Glomerular visceral epithelial cell (primary cell): ENCODE measurements around the gene GRPEL1.

ENCODE experiments used
- DNase-seq: peaks from one replicate; pipeline ENCODE4 v3.0.0-alpha.2; 2016; ENCODE audit errors: extremely low spot score

GRPEL1 gene

DNA sequence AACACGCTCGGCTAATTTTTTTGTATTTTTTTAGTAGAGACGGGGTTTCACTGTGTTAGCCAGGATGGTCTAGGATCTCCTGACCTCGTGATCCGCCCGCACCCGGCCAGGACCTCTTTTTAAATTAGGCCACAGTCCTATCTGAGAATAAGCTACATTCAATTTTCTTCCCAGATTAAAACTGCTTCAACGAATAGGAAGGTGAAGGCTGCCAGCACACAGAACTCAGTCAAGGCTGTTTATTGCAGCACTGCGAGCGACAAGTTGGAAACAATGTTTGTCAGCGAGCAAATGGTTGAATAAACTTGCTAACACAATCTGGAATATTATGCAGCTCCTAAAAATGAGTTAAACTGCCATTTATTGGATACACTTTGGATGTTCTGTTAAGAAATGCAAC lies 1.9 kb downstream of the GRPEL1 start:
- no peak for DNase-seq

DNA sequence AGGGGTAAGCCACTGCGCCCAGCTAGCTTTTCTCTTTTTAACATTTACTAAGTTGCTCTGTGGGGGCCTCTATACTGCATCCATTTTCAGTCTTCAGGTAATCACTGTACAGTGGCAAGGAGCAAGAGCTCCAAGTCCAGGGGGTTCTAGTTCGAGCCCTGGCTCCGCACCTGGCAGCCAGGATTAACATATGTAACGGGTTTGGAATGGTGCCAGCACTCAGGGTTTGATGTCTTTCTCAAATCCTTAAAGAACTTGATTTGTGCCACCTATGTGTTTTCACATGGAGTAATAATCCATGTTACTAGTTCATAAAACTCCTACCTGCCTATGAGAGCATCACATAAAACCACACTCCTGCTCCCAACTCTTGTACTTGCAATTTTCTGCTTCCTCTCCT lies 4.5 kb downstream of the GRPEL1 start:
- DNase-seq: no peak

DNA sequence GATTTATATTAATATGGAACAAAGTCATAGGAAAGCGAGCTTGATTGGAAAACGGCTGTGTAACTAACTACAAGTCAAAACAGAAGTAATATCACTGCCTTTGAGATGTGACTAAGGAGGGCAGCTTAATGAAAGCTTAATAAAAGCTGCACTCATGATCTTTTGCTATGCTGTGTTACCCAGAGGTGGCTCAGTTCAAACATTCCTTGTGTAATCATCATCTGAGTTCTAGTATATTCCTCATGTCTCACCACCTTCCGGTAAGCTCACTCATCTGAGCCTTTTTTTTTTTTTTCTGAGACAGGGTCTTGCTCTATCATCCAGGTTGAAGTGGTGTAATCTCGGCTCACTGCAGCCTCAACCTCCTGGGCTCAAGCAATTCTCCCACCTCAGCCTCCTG lies 5.0 kb downstream of the GRPEL1 start:
- DNase-seq: no peak

DNA sequence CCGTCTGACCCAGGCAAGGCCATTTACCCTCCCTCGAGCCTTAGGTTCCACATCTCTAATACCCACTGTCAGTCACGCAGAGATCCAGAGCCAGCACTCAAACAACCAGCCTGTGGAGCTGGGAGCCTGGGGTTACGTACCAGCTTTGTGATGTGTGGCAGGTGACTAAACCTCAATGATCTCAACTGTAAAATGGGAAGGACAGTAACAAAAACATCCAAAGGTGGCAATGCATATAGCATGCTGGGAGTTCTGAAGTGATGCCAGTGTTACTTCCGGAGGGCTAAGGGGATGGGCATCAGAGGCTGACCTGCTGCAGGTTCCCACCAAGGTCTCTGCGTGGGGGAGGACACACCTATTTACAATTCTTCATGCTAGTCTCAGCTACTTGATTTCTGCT lies 6.0 kb downstream of the GRPEL1 start:
- no peak for DNase-seq

DNA sequence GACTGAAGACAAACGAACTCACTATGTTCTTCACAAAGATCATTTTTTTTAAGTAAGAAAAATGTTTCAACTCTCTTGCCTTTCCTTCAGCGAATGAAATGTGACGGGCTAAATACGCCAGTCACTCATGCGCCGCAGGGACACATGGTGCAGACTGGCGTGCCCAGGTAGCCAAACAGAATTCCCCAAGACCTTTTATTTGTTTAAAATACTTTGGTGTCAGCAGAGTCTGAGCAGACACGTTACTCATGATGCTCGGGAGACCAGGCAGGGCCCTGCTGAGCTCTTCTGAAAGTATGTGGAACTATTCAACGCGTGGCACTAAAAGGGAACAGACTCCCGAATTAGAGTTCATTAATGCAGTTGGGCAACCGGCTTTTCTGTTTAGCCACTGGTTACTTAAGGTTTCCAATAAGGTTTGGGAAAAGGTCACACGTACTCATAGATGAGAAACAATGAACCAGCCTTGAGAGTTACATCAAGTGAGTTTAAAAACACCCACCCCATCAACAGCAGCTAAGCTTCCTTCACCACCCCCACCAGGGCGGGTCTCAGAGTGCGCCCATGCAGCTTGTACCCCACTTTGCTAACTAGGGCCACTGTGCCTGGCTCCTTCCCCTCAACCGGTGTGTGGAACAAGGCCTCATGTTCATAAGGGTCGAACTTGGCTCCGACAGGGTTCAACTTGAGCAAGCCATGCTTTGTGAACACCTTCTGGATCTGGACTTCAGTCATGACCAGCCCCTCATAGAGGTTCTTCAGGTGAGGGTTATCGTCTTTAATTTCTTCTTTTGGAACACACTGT lies 7.3 kb downstream of the GRPEL1 start:
- DNase-seq: no peak

DNA sequence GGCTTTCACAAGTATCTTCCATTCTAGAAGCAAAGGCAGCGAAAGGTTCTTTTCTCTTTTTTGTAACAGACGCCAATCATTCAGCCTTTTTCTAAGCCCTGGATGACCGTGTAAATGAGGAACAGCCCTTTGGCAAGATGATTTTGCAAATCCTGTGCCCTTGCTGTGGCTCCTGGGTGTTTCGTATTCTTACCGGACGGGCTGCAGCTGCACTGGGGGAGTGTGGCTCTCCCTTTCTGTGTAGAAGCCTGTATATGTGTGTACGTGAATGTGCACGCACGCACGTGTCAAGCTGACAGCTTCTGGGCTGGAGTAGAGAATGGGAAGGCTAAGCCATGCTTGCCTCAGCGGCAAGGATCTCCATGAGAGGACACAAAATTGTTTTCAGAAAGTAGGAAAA lies 8.2 kb downstream of the GRPEL1 start:
- no peak for DNase-seq

DNA sequence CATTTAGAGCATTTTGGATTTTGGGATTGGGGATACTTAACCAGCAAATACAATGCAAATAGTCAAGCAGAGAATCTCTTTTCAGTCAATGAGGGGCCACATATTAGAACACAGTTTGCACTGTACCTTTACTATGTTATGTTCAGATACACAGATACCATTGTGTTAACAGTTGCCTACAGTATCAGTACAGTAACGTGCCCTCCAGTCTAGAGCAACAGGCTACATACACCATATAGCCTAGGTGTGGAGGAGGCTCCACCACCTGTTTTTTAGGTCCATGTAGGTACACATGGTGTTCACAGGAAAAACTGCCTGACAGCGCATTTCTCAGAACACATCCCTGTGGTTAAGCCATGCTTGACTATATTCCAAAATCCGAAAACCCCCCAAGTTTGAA lies 9.1 kb downstream of the GRPEL1 start:
- DNase-seq: no peak

DNA sequence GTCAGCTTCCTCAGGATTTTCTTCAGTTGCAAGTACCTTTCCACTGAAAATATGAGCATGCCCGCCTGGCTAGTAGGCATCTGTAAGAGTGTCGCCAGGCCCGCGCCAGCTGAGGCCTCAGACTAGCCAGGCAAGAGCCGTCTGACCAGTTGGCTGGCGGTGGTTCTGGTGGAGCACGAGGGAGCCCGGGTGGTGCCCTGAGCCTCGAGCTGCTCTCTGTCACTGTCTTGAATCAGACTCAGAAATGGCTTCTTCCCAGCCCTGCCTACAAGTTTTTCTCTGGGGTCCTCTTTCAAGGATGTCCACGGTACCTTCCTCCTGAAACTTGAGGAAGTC lies 11.9 kb downstream of the GRPEL1 start:
- no peak for DNase-seq

DNA sequence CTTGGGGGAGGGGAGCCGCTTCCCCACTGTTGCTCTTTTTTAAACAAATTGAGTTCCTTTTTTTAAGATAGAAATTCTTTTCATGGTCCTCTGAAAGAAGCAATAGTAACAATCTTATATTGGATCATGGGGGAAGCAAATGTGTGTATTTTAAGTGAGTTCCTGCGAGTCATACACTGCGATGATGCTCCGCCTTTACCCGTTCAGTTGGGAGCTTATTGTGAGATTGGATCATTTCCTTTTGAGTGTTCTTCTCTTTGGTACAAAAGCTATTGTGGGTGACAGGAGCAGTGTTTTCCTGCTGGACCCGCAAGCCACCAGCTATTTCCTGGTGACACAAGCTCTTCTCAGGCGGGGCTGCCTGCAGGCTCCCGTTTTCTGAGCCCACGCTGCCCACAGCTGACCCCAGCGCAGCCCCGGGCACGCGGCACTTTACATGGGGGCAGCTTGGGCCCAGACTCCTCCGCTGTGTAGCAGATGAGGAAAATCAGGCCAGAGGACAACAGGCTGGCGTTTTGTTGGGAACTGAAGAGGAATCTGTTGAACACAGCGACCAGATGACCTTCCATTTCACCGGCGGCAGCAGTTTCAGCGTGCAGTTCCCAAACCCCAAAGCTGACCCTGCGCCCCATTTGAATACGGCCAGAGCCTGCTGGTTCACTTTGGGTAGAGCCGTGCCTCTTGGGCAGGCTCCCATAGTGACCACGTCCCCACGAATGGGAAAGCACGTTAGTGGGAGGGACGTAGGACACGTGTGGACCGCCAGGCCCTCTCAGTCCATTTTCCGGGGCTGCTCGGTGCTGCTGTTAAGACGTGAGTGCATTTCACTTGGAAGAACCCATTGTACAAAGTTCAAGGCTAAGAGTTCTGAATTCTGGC lies 12.5 kb downstream of the GRPEL1 start:
- no peak for DNase-seq

DNA sequence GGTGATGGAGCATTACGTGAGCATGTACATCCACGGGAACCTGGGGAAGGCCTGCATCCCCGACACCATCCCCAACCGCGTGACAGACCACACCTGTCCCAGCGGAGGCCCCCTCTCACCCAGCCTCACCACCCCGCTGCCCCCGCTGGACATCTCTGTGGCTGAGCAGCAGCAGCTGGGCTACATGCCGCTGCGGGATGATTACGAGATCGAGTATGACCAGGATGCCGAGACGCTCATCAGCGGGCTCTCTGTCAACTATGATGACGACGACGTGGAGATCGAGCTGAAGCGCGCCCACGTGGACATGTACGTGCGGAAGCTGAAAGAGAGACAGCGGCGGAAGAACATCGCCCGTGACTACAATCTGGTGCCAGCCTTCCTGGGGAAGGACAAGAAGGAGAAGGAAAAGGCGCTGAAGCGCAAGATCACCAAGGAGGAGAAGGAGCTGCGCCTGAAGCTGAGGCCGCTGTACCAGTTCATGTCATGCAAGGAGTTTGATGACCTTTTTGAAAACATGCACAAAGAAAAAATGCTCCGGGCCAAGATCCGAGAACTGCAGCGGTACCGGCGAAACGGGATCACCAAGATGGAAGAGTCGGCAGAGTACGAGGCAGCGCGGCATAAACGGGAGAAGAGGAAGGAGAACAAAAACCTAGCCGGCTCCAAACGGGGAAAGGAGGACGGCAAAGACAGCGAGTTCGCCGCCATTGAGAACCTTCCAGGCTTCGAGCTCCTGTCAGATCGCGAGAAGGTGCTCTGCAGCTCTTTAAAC lies 13.6 kb downstream of the GRPEL1 start:
- DNase-seq: no peak

DNA sequence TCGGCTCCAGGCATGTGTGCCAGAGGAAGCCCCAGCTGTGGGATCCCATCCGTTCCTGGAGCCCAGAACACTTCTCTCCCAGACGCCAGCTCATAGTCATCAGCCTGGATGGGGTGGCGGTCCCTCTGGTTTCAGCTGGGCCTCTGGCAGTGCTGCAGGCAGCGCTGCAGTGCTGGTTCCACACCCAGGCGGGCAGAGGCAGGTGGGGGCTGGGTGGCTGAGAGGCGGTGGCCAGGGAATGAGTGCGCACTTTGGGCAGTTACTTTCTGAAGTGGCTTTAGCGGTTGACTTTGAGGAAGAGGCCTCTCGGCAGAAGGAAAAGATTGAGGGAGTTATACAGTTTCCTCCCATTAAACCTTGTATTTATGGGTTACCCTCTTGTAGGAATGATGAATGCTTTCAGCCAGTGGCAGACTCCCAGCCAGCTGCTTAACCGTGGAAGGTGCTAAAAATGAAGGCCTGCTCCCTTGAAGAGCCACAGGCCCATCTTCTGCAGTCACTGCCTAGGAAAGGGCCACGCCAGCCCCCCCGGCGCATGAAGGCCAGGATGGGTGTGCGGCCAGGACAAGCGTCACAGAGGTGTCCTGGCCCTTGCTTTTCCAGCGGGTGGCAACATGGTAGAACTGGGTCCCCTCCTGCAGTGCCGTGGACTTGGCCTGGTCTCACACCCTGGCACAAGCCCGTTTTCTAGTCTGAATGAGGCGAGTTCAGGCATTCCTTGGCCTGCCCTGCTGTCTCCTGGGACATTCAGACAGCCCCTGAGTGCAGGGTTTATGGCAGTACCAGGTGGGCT lies 14.7 kb downstream of the GRPEL1 start:
- no peak for DNase-seq

DNA sequence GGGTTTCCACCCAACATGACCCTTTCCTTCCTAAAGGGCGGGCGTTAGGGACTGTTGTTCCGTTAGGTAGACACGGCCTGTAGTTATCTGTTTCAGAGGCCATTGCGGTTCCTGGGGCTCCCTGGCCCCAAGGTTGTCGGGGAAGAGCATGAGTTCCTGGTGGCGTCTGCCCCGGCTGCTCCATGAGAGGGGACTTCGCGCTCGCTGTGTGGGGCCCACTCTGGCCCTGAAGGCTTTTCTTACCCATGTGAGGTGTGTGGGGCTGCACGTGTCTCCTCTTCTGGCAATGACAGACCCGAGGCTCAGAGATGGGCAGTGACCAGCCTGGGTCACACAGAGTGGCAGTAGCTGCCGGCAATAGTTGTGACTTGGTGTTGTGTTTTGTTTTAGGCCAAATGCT lies 15.6 kb downstream of the GRPEL1 start:
- DNase-seq: no peak

DNA sequence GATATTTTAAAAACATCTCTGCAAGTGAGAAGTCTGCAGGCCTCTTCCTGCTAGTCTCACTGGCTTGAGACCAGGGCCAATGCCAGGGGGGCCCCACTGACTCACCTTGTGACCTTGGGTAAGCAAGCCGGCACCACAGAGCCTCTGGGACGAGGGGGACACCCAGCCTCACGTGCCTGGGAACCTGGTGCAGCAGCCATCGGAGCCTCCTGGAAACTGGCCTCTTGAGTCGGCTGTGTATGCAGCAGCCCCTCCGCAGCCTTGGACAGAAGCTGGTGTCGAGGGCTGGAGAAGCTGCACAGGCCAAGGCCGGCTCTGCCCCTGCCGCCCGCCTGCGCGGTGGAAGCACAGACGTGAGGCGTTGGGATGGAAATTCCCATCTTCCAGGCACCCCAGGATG lies 16.0 kb downstream of the GRPEL1 start:
- no peak for DNase-seq

DNA sequence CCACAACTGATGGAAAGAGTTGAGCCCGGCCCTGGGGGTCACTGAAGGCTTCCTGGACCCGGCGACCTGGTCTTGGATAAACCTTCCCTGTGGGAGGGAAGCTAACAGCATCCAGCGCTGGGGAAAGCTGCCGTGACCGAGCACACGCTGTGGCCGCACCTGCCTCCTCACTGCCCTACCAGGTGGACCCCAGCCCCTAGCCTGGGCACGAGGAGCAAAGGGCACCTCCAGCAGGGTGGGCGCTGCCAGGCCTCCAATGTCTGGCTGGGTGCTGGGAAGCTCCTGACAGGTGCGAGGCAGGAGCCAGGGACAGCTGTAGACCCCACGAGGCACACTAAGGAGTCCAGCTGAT lies 16.7 kb downstream of the GRPEL1 start:
- DNase-seq: no peak

DNA sequence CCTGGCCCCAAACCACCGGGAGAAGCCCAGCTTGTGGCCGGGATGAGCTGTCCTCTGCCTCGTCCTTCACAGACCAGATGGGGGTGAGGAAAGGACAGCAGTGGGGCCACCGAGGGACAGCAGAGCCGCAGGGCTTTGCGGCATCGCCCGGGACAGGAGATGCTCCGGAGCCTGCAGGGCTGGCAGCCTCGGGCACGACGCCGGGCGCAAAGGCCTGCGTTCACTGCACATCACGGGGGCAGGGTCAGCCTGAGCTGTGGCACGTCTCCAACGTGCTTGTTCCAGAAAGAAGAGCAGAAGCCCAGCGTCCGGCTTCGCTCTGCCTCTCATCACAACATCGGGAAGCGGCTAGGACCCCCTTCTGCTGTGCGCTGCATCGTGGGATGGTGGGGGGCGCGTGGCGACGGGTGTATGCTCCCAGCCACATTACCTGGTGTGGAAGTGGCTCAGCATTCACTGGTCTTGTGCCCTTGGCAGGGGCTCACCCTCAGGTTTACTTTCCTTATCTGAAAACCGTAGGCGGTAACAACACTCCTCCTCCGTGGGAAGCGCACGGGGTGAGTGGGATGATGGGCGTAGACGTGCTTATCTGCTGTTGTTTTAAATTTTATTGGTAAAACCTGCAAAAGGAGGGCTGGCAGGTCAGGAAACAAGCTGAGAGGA lies 17.3 kb downstream of the GRPEL1 start:
- no peak for DNase-seq

DNA sequence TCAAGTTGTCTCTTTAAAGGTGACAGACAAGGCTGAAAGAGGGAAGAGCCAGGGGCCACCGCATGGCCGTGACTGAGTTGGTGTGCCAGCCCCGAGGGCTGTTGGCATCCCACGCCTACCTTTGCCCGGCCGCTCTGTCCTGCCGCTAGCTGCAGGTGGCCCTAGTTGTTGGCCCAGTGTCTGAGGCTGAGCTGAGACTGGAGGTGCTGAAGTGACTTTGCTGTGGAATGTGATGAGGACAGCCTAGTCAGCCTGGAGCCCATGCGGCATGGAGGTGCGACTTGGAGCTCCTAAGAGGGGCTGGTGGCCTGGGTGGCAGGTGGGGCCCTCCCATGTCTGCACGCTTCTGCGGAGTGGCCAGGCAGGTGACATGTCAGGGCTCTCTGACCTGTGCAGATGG lies 18.1 kb downstream of the GRPEL1 start:
- no peak for DNase-seq

DNA sequence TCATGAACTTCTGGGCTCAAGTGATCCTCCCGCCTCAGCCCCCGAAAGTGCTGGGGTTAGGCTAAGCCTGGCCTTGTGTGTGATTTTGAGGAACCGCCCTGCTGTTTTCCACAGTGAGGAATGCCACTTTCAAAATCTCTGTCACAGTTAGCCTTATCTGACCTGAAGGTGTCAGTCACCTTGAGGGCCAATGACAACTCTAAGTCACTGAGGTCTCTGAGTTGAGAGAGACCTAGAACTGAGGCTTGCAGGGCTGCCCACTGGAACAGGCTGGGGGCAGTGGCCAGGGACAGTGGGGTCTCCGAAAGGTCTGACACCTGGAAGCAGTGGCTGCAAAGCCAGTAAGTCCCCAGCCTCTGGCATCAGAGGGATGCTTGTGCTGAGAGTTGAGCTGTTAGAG lies 18.6 kb downstream of the GRPEL1 start:
- DNase-seq: no peak

DNA sequence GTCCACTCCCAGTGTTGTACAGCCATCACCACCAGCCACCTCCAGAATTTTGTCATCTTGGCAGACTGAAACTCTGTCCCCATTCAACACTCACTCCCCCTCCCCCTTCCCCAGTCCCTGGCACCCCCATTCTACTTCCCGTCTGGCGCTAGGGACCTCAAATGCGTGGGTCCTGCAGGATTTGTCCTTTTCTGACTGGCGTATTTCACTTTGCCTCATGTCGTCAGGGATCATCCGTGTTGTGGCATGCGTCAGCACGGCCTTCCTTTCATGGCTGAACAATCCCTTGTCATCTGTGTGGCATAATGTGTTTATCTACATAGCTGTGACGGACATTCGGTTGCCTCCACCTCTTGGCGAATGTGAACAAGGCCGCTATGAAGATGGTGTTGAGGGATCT lies 19.2 kb downstream of the GRPEL1 start:
- no peak for DNase-seq

DNA sequence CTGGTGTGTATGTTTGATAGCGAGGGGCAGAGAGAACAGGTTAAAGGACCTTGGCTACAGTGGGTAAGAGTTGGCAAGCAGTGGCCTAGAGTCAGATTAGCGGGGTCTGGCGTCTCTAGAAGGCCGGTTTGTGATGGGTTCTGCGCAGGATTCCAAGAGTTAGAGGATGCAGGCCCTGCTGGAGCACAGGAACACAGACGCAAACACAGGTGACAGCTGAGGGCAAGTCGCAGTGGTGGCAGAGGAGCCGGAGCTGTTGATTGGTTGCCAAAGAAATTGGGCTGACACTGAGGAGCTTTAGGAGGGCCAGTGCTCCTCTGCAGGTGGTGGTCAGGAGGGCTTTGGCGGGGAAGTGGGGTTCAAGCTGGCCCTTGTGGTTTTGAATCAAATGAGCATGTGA lies 20.9 kb downstream of the GRPEL1 start:
- DNase-seq: no peak

DNA sequence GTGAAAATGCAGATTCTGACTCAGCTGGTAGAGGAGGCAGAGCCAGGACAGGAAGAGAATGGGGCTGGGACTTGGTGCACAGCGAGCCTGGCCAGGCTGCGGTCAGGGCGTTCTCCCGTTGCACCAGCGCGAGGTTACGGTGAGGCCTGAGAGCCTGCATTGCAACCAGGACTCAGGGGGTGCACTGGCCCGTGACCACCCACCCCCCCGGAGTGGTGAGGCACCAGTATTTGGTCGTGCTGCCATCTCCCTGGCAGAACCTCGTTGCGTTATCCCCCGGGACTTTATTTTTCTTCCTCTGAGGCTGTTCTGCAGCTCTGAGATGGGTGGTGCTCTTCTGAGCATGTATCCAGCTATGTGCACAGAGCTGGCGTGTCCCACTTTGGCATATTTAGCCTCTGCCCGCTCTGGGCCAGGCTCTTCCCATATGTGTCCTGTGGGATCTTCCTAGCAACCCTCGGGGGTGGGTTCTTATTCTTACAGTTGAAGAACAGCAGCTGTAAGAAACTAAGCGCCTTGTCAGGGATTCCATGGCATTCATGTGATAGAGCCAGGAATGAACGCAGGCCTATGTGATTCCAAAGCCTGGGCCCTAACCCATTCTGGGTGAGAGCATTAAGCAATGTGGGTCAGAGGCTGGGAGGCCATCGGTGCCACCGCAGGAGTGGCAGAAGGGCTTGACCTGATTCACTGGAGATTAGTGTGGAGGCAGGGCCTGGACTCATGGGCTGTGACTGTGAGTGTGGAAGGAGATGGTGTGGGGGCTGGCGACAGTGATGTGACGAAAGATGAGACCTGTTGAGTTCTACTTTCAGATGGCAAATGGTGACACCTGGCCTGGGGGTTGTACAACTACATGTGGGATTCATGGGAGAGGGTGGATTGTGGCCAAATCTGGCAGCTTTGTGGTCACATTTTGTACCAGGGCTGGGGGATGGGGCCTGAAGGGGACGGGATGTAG lies 21.6 kb downstream of the GRPEL1 start:
- peak; percentile 77 for DNase-seq
